GM19240 (cell line): Measurements from ENCODE around the gene PRAMEF11.

Experiments
- DNase-seq: peaks from one replicate; pipeline ENCODE4 v3.0.0; 2011; ENCODE audit warnings: low spot score; ENCODE audit not compliant: insufficient read length

The PRAMEF11 gene

DNA sequence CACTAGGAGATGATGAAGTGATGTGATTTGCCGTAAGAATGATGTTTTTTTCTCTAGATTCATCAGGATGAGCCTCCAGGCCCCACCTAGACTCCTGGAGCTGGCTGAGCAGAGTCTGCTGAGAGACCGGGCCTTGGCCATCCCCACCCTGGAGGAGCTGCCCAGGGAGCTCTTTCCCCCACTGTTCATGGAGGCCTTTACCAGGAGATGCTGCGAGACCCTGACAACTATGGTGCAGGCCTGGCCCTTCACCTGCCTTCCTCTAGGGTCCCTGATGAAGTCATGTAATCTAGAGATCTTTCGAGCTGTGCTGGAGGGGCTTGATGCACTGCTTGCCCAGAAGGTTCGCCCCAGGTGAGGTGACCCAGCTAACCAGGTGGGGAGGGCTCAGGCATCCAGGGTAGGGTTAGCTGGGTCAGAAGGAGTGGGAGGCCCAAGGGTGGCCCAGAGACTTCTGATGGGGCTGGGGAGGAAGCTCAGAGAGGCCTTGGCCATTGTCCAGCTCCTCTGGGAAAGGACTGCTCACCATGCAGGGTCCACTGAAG is 56.3 kb downstream of the PRAMEF11 start:
- no peak for DNase-seq
